Activated B cell treated with CpG ODN at 0.5 μM for 24 hours (primary cell): ENCODE measurements around the gene TBC1D22A. TPM values are rescaled to one million over a fixed set of nuclear protein-coding genes. Genes with fewer than 3 reads are reported as not detected.

Source experiments
- ATAC-seq: fragments of 200-7000 bp; cut with Tn5 transposase; one replicate; pipeline ENCODE4 v1.10.0; 2021; ENCODE audit warnings: low read depth, mild to moderate bottlenecking, moderate library complexity
- CTCF ChIA-PET: fragments of 350-600 bp; sonication (Branson Sonifier 250); formaldehyde crosslinking; loops from one replicate; lab custom pipeline; 2021; ENCODE audit warnings: antibody characterized with exemption; lab: Charles Lee
- POLR2A ChIA-PET: fragments of 350-600 bp; sonication (Branson Sonifier 250); formaldehyde crosslinking; loops from one replicate; lab custom pipeline; 2021; ENCODE audit warnings: antibody characterized with exemption; lab: Charles Lee
- DNase-seq: peaks from one replicate; pipeline ENCODE4 v3.0.0; 2022
- H3K27ac Mint-ChIP-seq: one replicate; pipeline ENCODE4 v1.8.0; 2020; ENCODE audit warnings: mixed read lengths
- H3K27me3 Mint-ChIP-seq: one replicate; pipeline ENCODE4 v1.8.0; 2021; ENCODE audit warnings: mixed read lengths
- H3K36me3 Mint-ChIP-seq: one replicate; pipeline ENCODE4 v1.8.0; 2021; ENCODE audit warnings: low read depth, mixed read lengths
- H3K4me1 Mint-ChIP-seq: one replicate; pipeline ENCODE4 v1.8.0; 2021; ENCODE audit warnings: mixed read lengths
- H3K4me3 Mint-ChIP-seq: one replicate; pipeline ENCODE4 v1.8.0; 2020; ENCODE audit warnings: mild to moderate bottlenecking, mixed read lengths
- H3K9me3 Mint-ChIP-seq: one replicate; pipeline ENCODE4 v1.8.0; 2020; ENCODE audit warnings: mixed read lengths
- CTCF ChIP-seq: fragments of 200-600 bp; IDR thresholded peaks from one replicate; pipeline ENCODE4 v1.8.0; 2022; ENCODE audit warnings: antibody characterized with exemption, mild to moderate bottlenecking
- intact Hi-C: fragments of 100-400 bp; cut with micrococcal nuclease; formaldehyde crosslinking; loops from one replicate; pipeline ENCODE4 v1.15.1; 2024
- total RNA-seq: library from RNA; stranded (reverse); gene quantifications from 2 replicates; pipeline ENCODE4 v1.2.3, GENCODE V29; 2022

The TBC1D22A gene
- total RNA-seq, 1 donor from 2014 or later, result 85.9 TPM

DNA sequence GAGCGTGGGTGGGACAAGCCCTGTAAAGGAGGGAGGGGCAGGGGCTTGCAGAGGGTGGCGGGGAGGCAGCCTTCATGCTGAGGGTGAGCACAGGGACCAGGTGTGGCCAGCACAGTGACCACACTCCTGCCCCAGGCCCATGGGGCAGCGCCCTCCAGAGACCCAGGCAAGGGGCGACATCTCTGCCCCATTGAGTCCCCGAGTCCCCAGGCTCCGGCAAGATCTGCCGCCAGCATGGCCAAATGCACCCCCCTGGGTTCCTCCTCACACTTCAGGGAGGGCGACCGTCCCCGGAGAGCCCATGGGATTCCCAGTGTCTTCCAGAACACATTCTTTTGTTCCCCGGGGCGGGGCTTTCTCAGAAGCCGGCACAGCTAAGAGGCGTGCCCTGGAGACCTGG, 362.5 kb downstream of the TBC1D22A start:
- intact Hi-C loops, result no loop called here
- Mint-ChIP-seq H3K4me1 (peaks cover 6% of the 10 kb centered on the region), H3K27ac (peak overlapping the region; percentile 1), H3K9me3 (no peaks in the 10 kb centered on the region), H3K4me3 (no peak overlapping the region), H3K27me3 (no peaks in the 10 kb centered on the region), H3K36me3 (peaks cover 40% of the 10 kb centered on the region)
- ChIA-PET POLR2A (no interaction called here), CTCF (no interaction called here)
- TF ChIP-seq CTCF, result no peak
- DNase-seq (no peak), ATAC-seq (no peak)

DNA sequence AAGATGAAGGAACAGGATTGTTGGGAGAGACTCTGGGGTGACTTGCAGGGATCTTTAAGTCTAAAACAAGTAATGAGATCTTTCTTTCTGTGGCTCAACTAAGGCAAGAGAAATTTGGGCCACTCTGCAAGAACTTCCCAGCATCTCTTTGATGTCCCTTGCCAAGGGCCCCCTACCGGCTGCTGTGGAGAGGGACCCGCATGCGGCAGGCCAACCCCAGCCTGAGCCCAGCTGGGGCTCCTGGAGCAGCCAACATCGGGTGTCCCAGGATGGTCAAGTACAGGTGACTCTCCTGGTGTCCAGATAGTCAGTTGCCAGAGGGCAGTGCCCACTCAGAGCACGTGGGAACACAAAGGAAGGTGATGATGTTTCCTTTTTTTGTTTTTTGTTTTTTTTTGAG, 363.2 kb downstream of the TBC1D22A start:
- Mint-ChIP-seq H3K36me3 (peaks cover 44% of the 10 kb centered on the region), H3K9me3 (no peaks in the 10 kb centered on the region), H3K27ac (peak overlapping the region; percentile 1), H3K4me1 (peaks cover 6% of the 10 kb centered on the region), H3K27me3 (no peaks in the 10 kb centered on the region), H3K4me3 (no peak overlapping the region)
- ChIA-PET CTCF (no interaction called here), POLR2A (no interaction called here)
- intact Hi-C loops, result no loop called here
- ATAC-seq (no peak), DNase-seq (no peak)
- TF ChIP-seq CTCF, result no peak

GRCh38 chr22:47126344-47126811, 363.9 kb downstream of the TBC1D22A start:
- ATAC-seq (no peak), DNase-seq (no peak)
- Mint-ChIP-seq H3K36me3 (peaks cover 41% of the 10 kb centered on the region), H3K27me3 (no peaks in the 10 kb centered on the region), H3K4me1 (peaks cover 6% of the 10 kb centered on the region), H3K9me3 (no peaks in the 10 kb centered on the region), H3K27ac (no peak overlapping the region), H3K4me3 (no peak overlapping the region)
- no peak for TF ChIP-seq CTCF
- intact Hi-C loops, result no loop called here
- CTCF ChIA-PET, result no interaction called here
- POLR2A ChIA-PET, result no interaction called here

DNA sequence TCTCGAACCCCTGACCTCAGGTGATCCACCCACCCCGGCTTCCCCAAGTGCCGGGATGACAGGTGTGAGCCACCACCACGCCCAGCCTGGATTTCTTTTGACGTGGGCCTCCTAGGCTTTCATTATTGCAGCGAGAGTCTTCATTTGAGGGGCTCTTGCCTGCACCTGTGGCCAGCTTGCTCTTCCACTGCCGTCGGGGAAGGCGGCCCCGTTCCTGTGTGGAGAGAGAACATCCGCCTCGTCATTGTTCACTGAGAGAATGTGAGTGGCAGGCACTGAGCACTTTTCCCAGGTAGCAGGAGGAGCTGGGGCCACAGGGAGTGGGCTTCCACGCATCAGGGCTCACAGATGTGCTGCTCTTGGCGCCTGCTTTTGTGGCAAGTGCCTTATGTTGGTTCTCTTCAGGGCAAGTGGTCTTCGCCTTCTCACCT, 365.0 kb downstream of the TBC1D22A start:
- DNase-seq, result no peak
- peaks cover 6% of the 10 kb centered on the region for H3K4me1 Mint-ChIP-seq
- CTCF ChIA-PET, result no interaction called here
- no peak overlapping the region for H3K4me3 Mint-ChIP-seq
- no peak for ATAC-seq
- no peak for TF ChIP-seq CTCF
- intact Hi-C loops, result no loop called here
- peaks cover 39% of the 10 kb centered on the region for H3K36me3 Mint-ChIP-seq
- POLR2A ChIA-PET, result no interaction called here
- no peaks in the 10 kb centered on the region for H3K9me3 Mint-ChIP-seq
- no peak overlapping the region for H3K27ac Mint-ChIP-seq
- no peaks in the 10 kb centered on the region for H3K27me3 Mint-ChIP-seq

DNA sequence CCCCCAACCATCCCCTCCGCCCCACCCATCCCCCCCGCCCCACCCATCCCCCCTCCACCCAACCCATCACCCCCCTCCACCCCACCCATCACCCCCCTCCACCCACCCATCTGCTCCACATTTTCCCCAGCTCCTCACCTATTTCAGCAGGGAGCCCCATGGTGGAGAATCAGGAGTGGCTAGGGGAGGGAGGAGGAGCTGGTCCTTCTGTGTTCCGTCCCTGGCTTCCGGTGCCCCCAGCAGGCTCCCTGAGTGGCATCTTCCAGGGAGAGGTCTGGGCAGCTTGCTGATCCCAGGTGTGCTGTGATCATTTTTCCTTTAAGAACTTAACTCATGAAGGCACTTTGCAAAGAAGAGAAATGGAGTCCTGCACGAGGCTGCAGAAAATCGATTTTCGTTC, 365.8 kb downstream of the TBC1D22A start:
- Mint-ChIP-seq H3K4me3 (no peak overlapping the region), H3K27me3 (no peaks in the 10 kb centered on the region), H3K36me3 (peaks cover 38% of the 10 kb centered on the region), H3K27ac (no peak overlapping the region), H3K4me1 (peaks cover 6% of the 10 kb centered on the region), H3K9me3 (no peaks in the 10 kb centered on the region)
- TF ChIP-seq CTCF, result no peak
- DNase-seq (no peak), ATAC-seq (no peak)
- ChIA-PET POLR2A (no interaction called here), CTCF (no interaction called here)
- intact Hi-C loops, result no loop called here
